GM12874 (cell line): ENCODE results near the gene RRM2.

ENCODE experiments used
- CTCF ChIP-seq: IDR thresholded peaks from 2 replicates; pipeline ENCODE4 v1.5.1; 2011; ENCODE audit warnings: low read depth, mild to moderate bottlenecking, control low read depth, low read length, moderate library complexity; ENCODE audit not compliant: insufficient read depth

Gene RRM2

GRCh38 chr2:10162586-10163497 is 40.3 kb downstream of the RRM2 start:
- TF ChIP-seq CTCF = no peak

- TF ChIP-seq CTCF = no peak
Measured at GRCh38 chr2:10163498-10164486, 41.3 kb downstream of the RRM2 start.

GRCh38 chr2:10164601-10165000 is 42.1 kb downstream of the RRM2 start:
- TF ChIP-seq CTCF = no peak

- TF ChIP-seq CTCF = no peak
Measured at GRCh38 chr2:10165282-10165681, 42.7 kb downstream of the RRM2 start.

- no peak for TF ChIP-seq CTCF
Measured at GRCh38 chr2:10165861-10166675, 43.5 kb downstream of the RRM2 start.

- no peak for TF ChIP-seq CTCF
Measured at GRCh38 chr2:10166676-10167292, 44.2 kb downstream of the RRM2 start.
